RWPE1 (cell line): ENCODE measurements around the gene PHF12.

Source experiments
- CTCF ChIA-PET: fragments of 350-600 bp; sonication (Branson Sonifier 250); formaldehyde crosslinking; extraction: SDS; loops from one replicate; lab custom pipeline; 2021; lab: Yijun Ruan, JAX
- POLR2A ChIA-PET: fragments of 400-600 bp; formaldehyde crosslinking; extraction: SDS; loops from one replicate; lab custom pipeline; 2020; ENCODE audit warnings: antibody characterized with exemption; ENCODE audit not compliant: low non-redundant PET; lab: Yijun Ruan, JAX
- DNase-seq: peaks from one replicate; pipeline ENCODE4 v3.0.0; 2012; ENCODE audit warnings: low spot score
- H3K27ac ChIP-seq: fragments of 450-650 bp; 2 replicates; pipeline ENCODE4 v1.5.1; 2017
- CTCF ChIP-seq: fragments of 450-650 bp; conservative IDR thresholded peaks from 2 replicates; pipeline ENCODE4 v1.5.1; 2017; ENCODE audit warnings: low read depth, mild to moderate bottlenecking

Gene PHF12

DNA sequence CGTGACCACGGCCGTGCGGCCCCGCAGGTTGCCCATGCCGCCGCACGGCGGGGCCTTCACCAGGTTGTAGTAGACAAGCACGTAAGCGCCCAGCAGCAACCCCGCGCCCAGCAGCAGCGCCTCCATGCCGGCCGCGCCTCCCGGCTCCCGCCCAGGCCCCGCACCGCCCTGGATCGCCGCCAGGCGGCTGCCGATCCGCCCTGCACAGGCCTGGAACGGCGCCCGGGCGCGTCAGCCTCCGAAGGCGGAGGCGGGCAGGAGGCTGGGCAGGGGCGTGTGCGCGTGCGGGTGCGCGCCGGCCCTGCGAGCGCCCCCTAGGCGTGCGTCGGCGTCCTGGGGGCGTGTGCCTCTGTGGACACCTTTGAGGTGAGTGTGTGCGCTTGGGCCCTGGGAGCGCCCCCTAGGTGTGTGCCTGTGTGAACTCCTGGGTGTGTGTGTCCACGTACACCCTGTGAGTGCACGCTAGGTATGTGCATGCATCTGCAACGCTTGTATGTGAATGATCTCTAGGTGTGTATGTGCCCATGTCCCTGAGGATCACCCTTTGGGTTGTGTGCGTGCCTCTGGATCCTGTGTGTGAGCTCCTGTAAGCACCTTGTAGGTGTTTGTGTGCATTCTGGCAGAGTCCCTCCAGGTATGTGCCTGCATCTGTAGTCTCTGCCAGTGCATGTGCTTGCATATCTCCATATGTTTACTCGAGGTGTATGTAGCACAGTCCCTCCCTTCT is 48.3 kb downstream of the PHF12 start, which contains the start of gene DHRS13:
Gene DHRS13 (minus strand): TSS at position 261 of the 727 bp plus-strand sequence. CDS start 135 bp downstream, at position 126.
- peak within 1 kb of the TSS; percentile 90 for H3K27ac ChIP-seq
- POLR2A ChIA-PET = no interaction called here
- TF ChIP-seq CTCF = peak; percentile 97
- CTCF ChIA-PET = interaction anchor here (0.6 to 2.5 kb wide), 10 partner anchors 9 to 176 kb away, joined by 3 to 13 read pairs (median 4); no protein-coding TSS in a partner anchor
- DNase-seq = peak; percentile 85

GRCh38 chr17:28901866-28902818 is 49.2 kb downstream of the PHF12 start:
- DNase-seq = peak; percentile 24
- TF ChIP-seq CTCF = no peak
- ChIA-PET CTCF (interaction anchor here (0.6 to 2.5 kb wide), 6 partner anchors 8 to 318 kb away, joined by 3 to 13 read pairs (median 3); no protein-coding TSS in a partner anchor), POLR2A (interaction anchor here (0.6 kb wide), 1 partner anchor 35 kb away, joined by 3 read pairs; no protein-coding TSS in a partner anchor)
- H3K27ac ChIP-seq = peak overlapping the region; percentile 90

GRCh38 chr17:28900986-28901726 is 50.2 kb downstream of the PHF12 start:
- TF ChIP-seq CTCF = no peak
- DNase-seq = no peak
- ChIA-PET CTCF (interaction anchor here (0.7 to 2.5 kb wide), 2 partner anchors 137 to 319 kb away, joined by 3 to 13 read pairs; no protein-coding TSS in a partner anchor), POLR2A (interaction anchor here (0.6 kb wide), 1 partner anchor 36 kb away, joined by 3 read pairs; no protein-coding TSS in a partner anchor)
- H3K27ac ChIP-seq = peak overlapping the region; percentile 90

DNA sequence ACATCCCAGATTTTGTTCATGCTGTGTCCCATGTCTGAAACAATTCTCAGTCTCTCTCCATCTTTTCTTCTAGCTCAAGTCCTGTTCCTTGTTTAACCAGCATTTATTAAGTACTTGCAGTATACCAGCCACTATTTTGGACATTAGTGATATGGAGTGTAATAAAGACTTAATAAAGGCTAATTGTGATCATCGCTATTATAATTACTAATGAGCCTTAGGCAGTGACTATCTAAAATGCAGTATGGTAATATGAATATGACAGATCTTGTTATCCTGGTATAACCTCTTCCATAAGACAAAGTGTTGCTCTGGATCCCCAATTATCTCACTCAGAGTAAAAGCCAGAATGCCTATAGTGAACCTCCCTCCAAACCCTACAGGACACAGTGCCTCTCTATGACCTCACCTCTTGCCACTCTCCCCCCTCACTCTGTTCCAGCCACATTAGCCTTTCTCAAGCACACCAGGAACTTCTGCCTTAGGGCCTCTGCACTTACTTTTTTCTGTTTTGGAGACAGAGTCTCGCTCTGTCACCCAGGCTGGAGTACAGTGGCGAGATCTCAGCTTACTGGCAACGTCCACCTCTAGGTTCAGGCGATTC is 52.0 kb downstream of the PHF12 start:
- ChIA-PET CTCF (interaction anchor here (3.3 kb wide), 1 partner anchor 172 kb away, joined by 15 read pairs; no protein-coding TSS in a partner anchor), POLR2A (interaction anchor here (0.6 kb wide), 1 partner anchor 47 kb away, joined by 3 read pairs; no protein-coding TSS in a partner anchor)
- no peak for TF ChIP-seq CTCF
- no peak for DNase-seq
- peak overlapping the region; percentile 62 for H3K27ac ChIP-seq

- H3K27ac ChIP-seq = peak overlapping the region; percentile 99
- no peak for TF ChIP-seq CTCF
- no peak for DNase-seq
- ChIA-PET POLR2A (no interaction called here), CTCF (interaction anchor here (3.3 kb wide), 1 partner anchor 171 kb away, joined by 15 read pairs; no protein-coding TSS in a partner anchor)
Measured at GRCh38 chr17:28898527-28898955, 52.8 kb downstream of the PHF12 start.
